SJSA1 (cell line): ENCODE measurements around the gene MUC20. TPM values are rescaled to one million over a fixed set of nuclear protein-coding genes. Genes with fewer than 3 reads are reported as not detected.
A peak's percentile ranks its signal among the peaks of the same experiment; 100 is the strongest.
"Not testable (repeated sequence)": the region's sequence is repeated elsewhere in the genome, so short reads cannot be mapped to it uniquely, and the experiment has no call there.

Source experiments
- DNase-seq, 2 experiments: peaks; one replicate each; pipeline ENCODE4 v3.0.0-alpha.2; 2015 to 2020; ENCODE audit warnings: low spot score in 2 of 2, low read depth in 1 of 2
- H3K27ac ChIP-seq: fragments of 250-450 bp; sonication (Bioruptor Pico); 2 replicates; pipeline ENCODE4 v1.5.1; 2020; ENCODE audit warnings: mild to moderate bottlenecking, moderate library complexity
- H3K27me3 ChIP-seq: fragments of 250-450 bp; sonication (Bioruptor Pico); replicated peaks from 2 replicates; pipeline ENCODE4 v1.5.1; 2020; ENCODE audit warnings: mild to moderate bottlenecking, moderate library complexity
- H3K36me3 ChIP-seq: fragments of 250-450 bp; sonication (Bioruptor Pico); 2 replicates; pipeline ENCODE4 v1.5.1; 2020; ENCODE audit warnings: mild to moderate bottlenecking
- H3K4me1 ChIP-seq: fragments of 250-450 bp; sonication (Bioruptor Pico); replicated peaks from 2 replicates; pipeline ENCODE4 v1.6.1; 2021; ENCODE audit warnings: mild to moderate bottlenecking
- H3K4me3 ChIP-seq: fragments of 250-450 bp; sonication (Bioruptor Pico); 2 replicates; pipeline ENCODE4 v1.5.1; 2020; ENCODE audit warnings: mild to moderate bottlenecking
- H3K9me3 ChIP-seq: fragments of 250-450 bp; sonication (Bioruptor Pico); replicated peaks from 2 replicates; pipeline ENCODE4 v1.5.1; 2020; ENCODE audit warnings: mild to moderate bottlenecking
- total RNA-seq: library from RNA; depleted of rRNA; stranded (reverse); fragments of >200 nt; shearing (Covaris generic); gene quantifications from 2 replicates; pipeline ENCODE4 v1.2.3, GENCODE V29; 2014; rRNA removed

The MUC20 gene
- total RNA-seq: not detected in 2 replicates

- H3K27ac ChIP-seq, H3K4me1 ChIP-seq, DNase-seq, H3K9me3 ChIP-seq, H3K4me3 ChIP-seq, H3K36me3 ChIP-seq: not testable (repeated sequence)
- H3K27me3 ChIP-seq: peaks cover 26% of the 10 kb centered on the region
Observed at GRCh38 chr3:195720831-195721506, at the start of gene MUC20. MUC20 (plus strand) TSS chr3:195720978; CDS start chr3:195721008, 30 bp downstream.

- not testable (repeated sequence) for H3K9me3 ChIP-seq, H3K4me3 ChIP-seq, H3K27me3 ChIP-seq, H3K4me1 ChIP-seq, H3K36me3 ChIP-seq, H3K27ac ChIP-seq, DNase-seq
Observed at GRCh38 chr3:195671283-195671682, 49.5 kb upstream of the MUC20 start.

- H3K4me3 ChIP-seq, DNase-seq: not testable (repeated sequence)
Observed at GRCh38 chr3:195673711-195674110, 47.1 kb upstream of the MUC20 start.

GRCh38 chr3:195678391-195679015 is 42.3 kb upstream of the MUC20 start:
- DNase-seq, H3K36me3 ChIP-seq, H3K9me3 ChIP-seq, H3K27me3 ChIP-seq, H3K4me1 ChIP-seq, H3K27ac ChIP-seq, H3K4me3 ChIP-seq: not testable (repeated sequence)

More at GRCh38 chr3:195673711-195674110, 47.1 kb upstream of the MUC20 start:
- not testable (repeated sequence) for H3K36me3 ChIP-seq, H3K4me1 ChIP-seq, H3K9me3 ChIP-seq, H3K27ac ChIP-seq, H3K27me3 ChIP-seq

GRCh38 chr3:195680690-195681089 is 40.1 kb upstream of the MUC20 start:
- not testable (repeated sequence) for H3K36me3 ChIP-seq, H3K27ac ChIP-seq, H3K9me3 ChIP-seq, H3K27me3 ChIP-seq, DNase-seq, H3K4me1 ChIP-seq, H3K4me3 ChIP-seq

GRCh38 chr3:195681458-195682103 is 39.2 kb upstream of the MUC20 start:
- H3K27me3 ChIP-seq, H3K4me1 ChIP-seq, H3K36me3 ChIP-seq, H3K4me3 ChIP-seq, H3K9me3 ChIP-seq, DNase-seq, H3K27ac ChIP-seq: not testable (repeated sequence)

GRCh38 chr3:195682104-195682742 is 38.6 kb upstream of the MUC20 start:
- not testable (repeated sequence) for H3K9me3 ChIP-seq, H3K4me3 ChIP-seq, DNase-seq, H3K27me3 ChIP-seq, H3K4me1 ChIP-seq, H3K36me3 ChIP-seq, H3K27ac ChIP-seq

GRCh38 chr3:195683722-195684526 is 36.9 kb upstream of the MUC20 start:
- not testable (repeated sequence) for H3K36me3 ChIP-seq, H3K27me3 ChIP-seq, H3K9me3 ChIP-seq, H3K4me1 ChIP-seq, H3K4me3 ChIP-seq, H3K27ac ChIP-seq
- DNase-seq: peak in 1 of 2 experiments; percentile 0

- not testable (repeated sequence) for H3K9me3 ChIP-seq, H3K36me3 ChIP-seq, DNase-seq, H3K27me3 ChIP-seq, H3K4me1 ChIP-seq, H3K27ac ChIP-seq, H3K4me3 ChIP-seq
Observed at GRCh38 chr3:195684527-195685257, 36.1 kb upstream of the MUC20 start.

GRCh38 chr3:195686537-195687208 is 34.1 kb upstream of the MUC20 start:
- not testable (repeated sequence) for H3K27me3 ChIP-seq, H3K4me3 ChIP-seq, H3K36me3 ChIP-seq, H3K27ac ChIP-seq, DNase-seq, H3K9me3 ChIP-seq, H3K4me1 ChIP-seq

- H3K4me3 ChIP-seq, H3K4me1 ChIP-seq, H3K27me3 ChIP-seq, H3K27ac ChIP-seq, H3K9me3 ChIP-seq, H3K36me3 ChIP-seq: not testable (repeated sequence)
- DNase-seq: peak; percentile 37 to 55
Observed at GRCh38 chr3:195687209-195687760, 33.5 kb upstream of the MUC20 start.

GRCh38 chr3:195688471-195689183 is 32.2 kb upstream of the MUC20 start:
- DNase-seq: peak in 1 of 2 experiments; percentile 22
- not testable (repeated sequence) for H3K4me3 ChIP-seq, H3K27me3 ChIP-seq, H3K27ac ChIP-seq, H3K4me1 ChIP-seq, H3K9me3 ChIP-seq
- peaks cover 12% of the 10 kb centered on the region for H3K36me3 ChIP-seq
